NCI-H69 (cell line): ENCODE measurements around the gene GCG.

Source experiments
- DNase-seq: peaks from one replicate; lab custom pipeline; 2025; lab: John Stamatoyannopoulos, UW

Gene GCG

DNA sequence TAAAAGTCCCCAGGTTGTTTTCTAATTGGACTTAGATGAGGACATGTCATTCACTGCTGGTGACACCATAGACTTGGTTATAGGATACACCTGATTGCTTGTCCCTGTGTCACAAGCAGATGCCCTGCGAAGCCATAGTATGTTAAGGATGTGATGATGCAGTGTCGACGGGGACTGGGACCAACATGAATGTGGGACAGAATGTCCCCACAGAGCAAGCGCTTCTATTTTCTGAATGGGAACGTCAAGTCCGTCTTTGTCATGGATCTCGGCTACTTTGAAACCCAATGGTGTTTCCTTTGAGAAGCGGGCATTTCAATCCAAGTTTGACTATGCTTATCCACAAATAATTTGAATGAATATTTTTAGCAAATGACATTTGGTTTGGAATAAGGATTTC is 2.1 kb downstream of the GCG start:
- no peak for DNase-seq

- peak; percentile 5 for DNase-seq
Observed at GRCh38 chr2:162149466-162149865, 2.6 kb downstream of the GCG start.

DNA sequence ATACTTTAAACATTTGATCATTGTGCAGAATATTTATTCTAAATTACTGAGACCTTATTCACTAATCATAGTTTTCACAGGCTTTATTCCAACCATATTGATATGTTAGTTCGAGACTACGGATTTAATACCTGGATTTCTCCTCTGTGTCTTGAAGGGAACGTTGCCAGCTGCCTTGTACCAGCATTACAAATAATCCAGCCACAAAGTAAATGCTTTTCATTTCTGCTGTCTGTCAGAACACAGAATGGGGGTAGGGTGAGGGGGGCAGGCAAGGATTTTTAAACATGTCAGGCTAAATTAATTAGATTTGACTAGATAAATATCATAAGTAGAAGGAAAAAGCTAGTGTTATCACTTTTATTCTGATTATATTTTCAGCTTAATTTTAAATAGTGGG is 3.1 kb downstream of the GCG start:
- no peak for DNase-seq

- DNase-seq, result no peak
Observed at GRCh38 chr2:162143969-162144368, 8.1 kb downstream of the GCG start.

- no peak for DNase-seq
Observed at GRCh38 chr2:162138310-162138709, 13.7 kb downstream of the GCG start.

DNA sequence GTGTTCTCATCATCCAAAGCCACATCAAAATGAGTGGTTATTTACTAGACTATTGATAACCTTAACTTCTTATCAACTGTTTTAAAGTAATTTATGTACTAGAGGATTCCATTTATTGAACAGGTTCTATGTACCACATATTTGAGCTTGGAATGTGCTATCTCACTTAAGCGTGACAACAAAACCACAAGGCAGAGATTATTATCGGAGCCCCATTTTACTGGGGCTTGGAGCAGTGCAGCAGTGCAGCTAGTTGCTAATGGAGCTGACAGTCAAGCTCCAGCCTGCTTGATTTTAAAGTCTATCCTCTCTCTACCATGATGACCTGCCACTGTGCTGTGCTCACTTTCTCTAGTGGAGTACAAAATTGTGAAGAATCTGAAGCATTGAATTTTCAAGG is 24.6 kb downstream of the GCG start:
- DNase-seq, result no peak

GRCh38 chr2:162126527-162126926 is 25.5 kb downstream of the GCG start:
- DNase-seq, result no peak

DNA sequence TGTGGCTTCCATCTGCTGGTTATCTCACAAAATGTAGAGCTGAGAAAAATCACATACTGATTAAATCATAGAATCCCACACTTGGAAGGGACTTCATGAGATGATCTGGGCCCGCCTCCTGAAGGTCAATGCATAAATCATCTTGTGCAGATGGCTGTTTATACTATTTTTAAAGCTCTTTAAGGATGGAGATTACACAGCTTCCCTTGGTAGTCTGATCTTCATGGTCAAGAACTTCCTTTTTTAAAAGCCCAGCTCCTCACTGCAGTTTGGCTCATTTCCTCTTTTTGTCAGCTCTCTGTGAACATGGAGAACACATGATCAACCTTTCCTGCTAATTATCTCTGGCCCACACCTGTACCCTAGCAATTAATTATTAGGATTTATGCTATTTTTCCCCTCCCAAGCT is 25.9 kb downstream of the GCG start:
- DNase-seq, result no peak

DNA sequence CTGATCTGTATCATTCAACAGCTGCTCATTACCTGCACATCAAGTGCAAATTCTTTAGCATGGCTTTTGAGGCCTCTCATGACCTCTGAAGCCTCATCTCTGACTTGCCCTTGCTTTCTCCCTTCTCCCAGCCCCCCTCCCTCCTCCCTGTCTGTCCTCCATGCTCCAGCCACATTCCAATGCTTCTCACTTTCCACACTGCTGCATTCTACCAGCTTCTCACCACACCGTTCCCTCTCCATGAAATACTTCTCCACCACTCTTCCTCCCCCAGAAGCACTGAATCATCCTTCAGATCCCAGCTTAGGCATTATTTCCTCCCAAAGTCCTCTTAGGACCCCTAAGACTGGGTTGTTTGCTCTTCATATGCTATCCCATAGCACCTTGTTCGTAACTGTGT is 26.9 kb downstream of the GCG start:
- DNase-seq, result no peak

GRCh38 chr2:162123806-162124758 is 28.0 kb downstream of the GCG start:
- peak; percentile 47 for DNase-seq

DNA sequence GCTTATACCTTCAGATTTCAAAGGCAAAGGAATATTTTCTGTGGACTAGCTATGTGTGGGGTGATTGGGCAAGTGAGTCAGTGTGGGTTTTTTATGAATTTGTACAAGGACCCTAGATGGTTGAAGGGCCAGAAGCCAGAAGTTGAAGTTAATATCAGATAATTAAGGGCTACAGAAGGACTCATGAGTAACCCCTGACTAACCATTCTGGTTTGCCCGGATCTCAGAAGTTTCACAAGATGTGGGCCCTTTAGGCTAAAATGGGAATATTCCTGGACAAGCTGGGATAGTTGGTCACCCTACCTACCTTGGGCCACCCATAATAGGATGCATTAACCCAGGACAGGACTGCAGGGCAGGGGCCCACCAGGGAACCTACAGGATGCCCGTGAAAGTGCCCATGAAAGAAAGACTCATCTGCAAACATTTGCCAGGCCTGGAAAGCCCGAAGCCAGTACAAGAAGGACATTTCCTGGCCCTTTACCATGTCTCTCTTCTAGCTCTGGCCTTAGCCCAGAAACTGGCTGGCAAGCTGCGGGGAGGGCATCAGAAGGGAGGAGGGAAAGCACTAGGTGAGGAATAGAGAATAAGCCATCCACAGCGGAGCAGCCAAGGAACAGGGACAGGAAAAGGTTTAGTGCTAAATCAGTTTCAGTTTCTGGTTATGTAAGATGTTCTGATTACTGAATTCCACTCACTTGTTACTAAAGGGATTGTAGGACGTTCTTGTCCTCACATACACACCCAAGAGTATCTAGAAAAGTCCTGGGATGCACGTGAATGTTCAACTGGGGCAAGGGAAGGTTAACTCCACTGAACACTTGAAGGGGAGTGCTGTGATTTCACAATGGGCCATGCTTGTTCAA is 33.6 kb downstream of the GCG start:
- DNase-seq, result no peak

DNA sequence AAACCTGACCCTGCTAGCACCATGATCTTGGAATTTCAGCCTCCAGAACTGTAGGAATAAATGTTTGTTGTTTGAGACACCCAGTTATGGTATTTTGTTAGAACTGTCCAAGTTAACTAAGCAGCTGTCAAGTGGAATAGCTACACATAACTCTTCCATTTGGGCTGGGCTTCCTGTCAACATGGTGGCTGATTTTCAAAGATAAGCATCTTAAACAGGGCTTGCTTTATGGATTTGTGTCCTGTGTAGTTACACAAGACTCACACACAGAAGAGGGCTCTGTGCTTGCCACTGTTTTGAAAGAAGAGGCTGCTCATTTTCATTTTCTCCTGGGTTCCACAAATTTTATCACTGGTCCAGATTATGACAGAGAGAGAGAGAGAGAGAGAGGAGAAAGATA is 35.7 kb downstream of the GCG start:
- DNase-seq, result no peak

GRCh38 chr2:162115076-162115475 is 37.0 kb downstream of the GCG start:
- DNase-seq, result no peak

DNA sequence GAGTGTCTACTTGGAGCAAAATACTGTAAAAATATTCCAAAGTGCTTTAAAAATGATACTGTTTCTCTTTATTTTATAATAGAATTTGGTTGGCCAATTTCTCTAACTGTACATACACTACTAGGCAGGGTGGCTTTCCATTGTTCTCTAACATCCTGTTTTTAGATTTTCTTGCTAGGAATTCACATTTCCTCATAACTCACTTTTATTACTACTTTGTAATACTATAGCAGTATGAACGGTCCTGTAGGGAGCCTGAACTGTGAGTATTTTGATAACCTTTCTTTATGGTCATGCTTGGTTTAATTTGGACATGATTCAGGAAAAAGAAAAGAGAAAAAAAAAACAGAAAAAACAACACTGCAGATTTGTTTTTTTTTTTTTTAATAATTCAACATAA is 37.8 kb downstream of the GCG start:
- no peak for DNase-seq

DNA sequence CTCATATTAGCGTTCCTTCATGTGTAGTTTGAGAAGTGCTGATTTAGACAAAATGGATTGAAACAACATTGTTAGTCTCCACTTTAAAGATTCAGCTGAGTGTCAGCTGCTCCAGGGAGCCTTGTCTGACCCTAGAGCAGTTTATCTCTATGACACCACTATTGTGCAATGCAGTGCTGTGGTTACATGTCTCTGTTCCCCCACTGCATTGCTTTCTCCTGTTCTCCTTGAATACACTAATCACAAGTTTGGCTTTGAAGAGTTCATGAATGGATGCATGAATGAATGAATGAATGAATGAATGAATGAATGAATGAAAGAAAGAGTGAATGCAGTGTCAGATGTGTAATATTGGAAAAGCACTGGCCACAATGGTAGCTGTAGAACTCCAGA is 38.3 kb downstream of the GCG start:
- DNase-seq, result no peak

GRCh38 chr2:162113088-162113775 is 38.8 kb downstream of the GCG start:
- DNase-seq, result no peak

- no peak for DNase-seq
Observed at GRCh38 chr2:162111958-162112850, 39.8 kb downstream of the GCG start.

DNA sequence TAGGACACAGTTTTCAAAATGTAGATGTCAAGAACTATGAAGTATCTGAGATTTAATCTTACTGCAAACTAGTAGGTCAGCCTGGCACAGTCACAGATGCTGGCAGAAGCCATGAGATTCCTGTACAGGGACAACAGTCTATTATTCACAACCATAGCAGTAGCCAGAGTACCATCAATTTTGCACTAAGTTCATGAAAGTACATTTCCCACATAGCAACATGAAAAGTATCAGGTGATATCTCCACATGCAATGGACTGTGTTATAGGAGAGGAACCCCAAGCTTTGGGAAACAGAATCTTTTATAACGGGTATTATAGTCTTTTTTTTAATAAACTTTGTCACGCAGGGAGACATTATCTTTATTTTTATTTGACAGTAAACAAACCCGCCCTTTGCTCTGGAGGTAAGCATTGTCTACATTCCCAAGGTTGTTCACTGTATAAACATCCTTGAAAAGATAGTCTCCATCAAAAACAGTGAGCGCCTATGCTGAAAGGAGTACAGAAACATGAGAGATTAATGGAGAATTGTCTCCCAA is 44.6 kb downstream of the GCG start:
- DNase-seq, result no peak

DNA sequence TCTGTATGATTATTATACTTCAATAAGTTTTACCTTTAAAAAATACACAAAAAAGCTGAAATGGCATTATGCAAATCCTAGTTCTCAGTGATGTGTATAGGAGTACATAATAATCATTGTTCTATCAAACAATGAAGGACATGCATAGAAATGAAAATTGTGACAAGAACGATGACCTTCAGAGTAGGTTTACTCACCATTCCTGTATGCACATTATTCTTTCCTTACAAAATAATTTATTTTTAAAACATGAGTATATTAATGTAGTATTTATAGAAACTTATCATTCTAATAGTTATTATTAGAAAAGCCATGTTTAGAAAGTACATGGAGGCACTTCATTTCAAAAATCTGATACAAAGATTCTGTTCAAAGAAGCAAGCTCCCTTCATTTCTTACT is 45.3 kb downstream of the GCG start:
- no peak for DNase-seq

DNA sequence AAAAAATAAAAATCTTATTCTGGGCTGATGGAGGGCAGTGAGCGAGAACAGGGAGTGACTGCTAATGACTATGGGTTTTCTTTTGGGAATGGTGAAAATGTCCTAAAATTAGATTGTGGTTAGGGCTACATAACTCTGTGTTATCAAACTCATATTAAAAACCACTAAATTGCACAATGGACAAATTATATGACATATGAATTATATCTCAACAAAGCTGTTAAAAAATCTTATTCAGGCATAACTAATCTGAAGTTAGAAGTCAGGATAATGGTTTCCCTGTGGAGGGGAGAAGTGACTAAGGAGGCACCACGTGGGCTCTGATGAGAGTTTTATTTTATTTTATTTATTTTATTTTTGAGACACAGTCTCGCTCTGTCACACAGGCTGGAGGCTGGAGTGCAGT is 45.9 kb downstream of the GCG start:
- no peak for DNase-seq

GRCh38 chr2:162103443-162104009 is 48.5 kb downstream of the GCG start:
- peak; percentile 58 for DNase-seq
